MM.1S (cell line): ENCODE results near the gene ZBTB7A.
A peak's percentile ranks its signal among the peaks of the same experiment; 100 is the strongest.
"Not testable (repeated sequence)": the region's sequence is repeated elsewhere in the genome, so short reads cannot be mapped to it uniquely, and the experiment has no call there.

Experiments
- DNase-seq: peaks from one replicate; pipeline ENCODE4 v3.0.0-alpha.2; 2015
- H2AFZ ChIP-seq: fragments of 300-600 bp; sonication (generic); 2 replicates; pipeline ENCODE4 v1.6.0; 2016; ENCODE audit warnings: antibody characterized with exemption, low read length
- H3F3A ChIP-seq: fragments of 300-600 bp; sonication (generic); 2 replicates; pipeline ENCODE4 v1.6.1; 2016; ENCODE audit warnings: mild to moderate bottlenecking, antibody characterized with exemption, low read length, moderate library complexity, mixed read lengths; ENCODE audit not compliant: insufficient read depth
- H3K27ac ChIP-seq: fragments of 300-600 bp; sonication (generic); 2 replicates; pipeline ENCODE4 v1.5.1; 2016; ENCODE audit warnings: mild to moderate bottlenecking, low read length
- H3K27me3 ChIP-seq: fragments of 300-600 bp; sonication (generic); replicated peaks from 2 replicates; pipeline ENCODE4 v1.6.0; 2016; ENCODE audit warnings: low read length; ENCODE audit not compliant: insufficient read depth
- H3K36me3 ChIP-seq: fragments of 300-600 bp; sonication (generic); replicated peaks from 2 replicates; pipeline ENCODE4 v1.6.1; 2016; ENCODE audit warnings: mild to moderate bottlenecking, low read length, mixed read lengths; ENCODE audit not compliant: insufficient read depth
- H3K4me1 ChIP-seq: fragments of 300-600 bp; sonication (generic); 2 replicates; pipeline ENCODE4 v1.6.1; 2016; ENCODE audit warnings: low read length, mixed read lengths
- H3K4me2 ChIP-seq: fragments of 300-600 bp; sonication (generic); 2 replicates; pipeline ENCODE4 v1.6.0; 2016; ENCODE audit warnings: low read depth, low read length
- H3K4me3 ChIP-seq: fragments of 300-600 bp; sonication (generic); 2 replicates; pipeline ENCODE4 v1.5.1; 2016; ENCODE audit warnings: low read length, mixed read lengths
- H3K79me2 ChIP-seq: fragments of 300-600 bp; sonication (generic); 2 replicates; pipeline ENCODE4 v1.6.1; 2016; ENCODE audit warnings: mixed run types, low read length, mixed read lengths
- H3K9ac ChIP-seq: fragments of 300-600 bp; sonication (generic); 2 replicates; pipeline ENCODE4 v1.6.1; 2016; ENCODE audit warnings: low read length, mixed read lengths
- H3K9me2 ChIP-seq: fragments of 300-600 bp; sonication (generic); replicated peaks from 2 replicates; pipeline ENCODE4 v1.6.1; 2016; ENCODE audit warnings: mild to moderate bottlenecking, low read length, mixed read lengths; ENCODE audit not compliant: insufficient read depth
- H3K9me3 ChIP-seq: fragments of 300-600 bp; sonication (generic); replicated peaks from 2 replicates; pipeline ENCODE4 v1.6.1; 2016; ENCODE audit warnings: mild to moderate bottlenecking, low read length, mixed read lengths; ENCODE audit not compliant: insufficient read depth
- H4K20me1 ChIP-seq: fragments of 300-600 bp; sonication (generic); 2 replicates; pipeline ENCODE4 v1.6.1; 2016; ENCODE audit warnings: mild to moderate bottlenecking, low read length, moderate library complexity, mixed read lengths; ENCODE audit not compliant: insufficient read depth
- CTCF ChIP-seq: fragments of 300-600 bp; sonication (generic); IDR thresholded peaks from 2 replicates; pipeline ENCODE4 v1.5.1; 2016; ENCODE audit warnings: antibody characterized with exemption, low read length, mixed read lengths
- EZH2 ChIP-seq: fragments of 300-600 bp; sonication (generic); optimal IDR thresholded peaks from 2 replicates; pipeline ENCODE3; 2017; ENCODE audit warnings: low read depth, mild to moderate bottlenecking, antibody characterized with exemption, low read length, mixed read lengths
- EZH2phosphoT487 ChIP-seq: fragments of 300-600 bp; sonication (generic); IDR thresholded peaks from 2 replicates; pipeline ENCODE4 v1.6.1; 2018; ENCODE audit warnings: antibody characterized with exemption, low read length

Gene ZBTB7A

GRCh38 chr19:4009990-4010807 lies 56.5 kb downstream of the ZBTB7A start:
- Histone ChIP-seq H3K9me2 (no peaks in the 10 kb centered on the region), H4K20me1 (no peaks in the 10 kb centered on the region), H3F3A (peaks cover 4% of the 10 kb centered on the region; the same call in 1 of the 2 replicates), H3K9me3 (no peaks in the 10 kb centered on the region), H3K27me3 (no peaks in the 10 kb centered on the region), H3K79me2 (peaks cover 69% of the 10 kb centered on the region), H3K4me3 (no peak overlapping the region), H3K9ac (no peak overlapping the region), H3K27ac (no peak overlapping the region), H3K4me1 (peaks cover 8% of the 10 kb centered on the region), H3K36me3 (no peaks in the 10 kb centered on the region; the same call in 1 of the 2 replicates), H2AFZ (no peak overlapping the region), H3K4me2 (no peak overlapping the region)
- no peak for TF ChIP-seq CTCF
- no peak for TF ChIP-seq EZH2phosphoT487
- TF ChIP-seq EZH2: no peak
- DNase-seq: no peak

- H3K9ac ChIP-seq: peak overlapping the region; percentile 78
- H3K27ac ChIP-seq: no peak overlapping the region
- H3F3A ChIP-seq: peaks cover 4% of the 10 kb centered on the region; the same call in 1 of the 2 replicates
- H3K9me2 ChIP-seq: no peaks in the 10 kb centered on the region
- H3K27me3 ChIP-seq: no peaks in the 10 kb centered on the region
- no peaks in the 10 kb centered on the region for H4K20me1 ChIP-seq
- peak overlapping the region; percentile 89 for H3K4me2 ChIP-seq
- peaks cover 48% of the 10 kb centered on the region for H3K79me2 ChIP-seq
- peaks cover 8% of the 10 kb centered on the region for H3K4me1 ChIP-seq
- TF ChIP-seq EZH2phosphoT487: no peak
- no peak for TF ChIP-seq EZH2
- TF ChIP-seq CTCF: no peak
- H3K9me3 ChIP-seq: no peaks in the 10 kb centered on the region
- H3K4me3 ChIP-seq: peak overlapping the region; percentile 85
- peak; percentile 29 for DNase-seq
- no peaks in the 10 kb centered on the region; the same call in 1 of the 2 replicates for H3K36me3 ChIP-seq
- peak overlapping the region; percentile 52; the same call in 1 of the 2 replicates for H2AFZ ChIP-seq
These were observed 58.7 kb downstream of the ZBTB7A start for GRCh38 chr19:4007836-4008539.

GRCh38 chr19:4007021-4007835 lies 59.5 kb downstream of the ZBTB7A start, which contains the start of gene PIAS4:
PIAS4 (plus strand) TSS chr19:4007736; CDS start chr19:4007761, 25 bp downstream.
- H3K27ac ChIP-seq: peak within 1 kb of the TSS; percentile 78
- peaks cover 8% of the 10 kb centered on the region for H3K4me1 ChIP-seq
- peak within 1 kb of the TSS; percentile 96 for H3K4me2 ChIP-seq
- peak; percentile 99 for DNase-seq
- H3K4me3 ChIP-seq: peak within 1 kb of the TSS; percentile 92
- peak; percentile 18 for TF ChIP-seq CTCF
- no peak for TF ChIP-seq EZH2
- peaks cover 4% of the 10 kb centered on the region; the same call in 1 of the 2 replicates for H3F3A ChIP-seq
- H4K20me1 ChIP-seq: no peaks in the 10 kb centered on the region
- H2AFZ ChIP-seq: peak within 1 kb of the TSS; percentile 88
- no peaks in the 10 kb centered on the region for H3K9me3 ChIP-seq
- H3K27me3 ChIP-seq: no peaks in the 10 kb centered on the region
- H3K36me3 ChIP-seq: no peaks in the 10 kb centered on the region
- peaks cover 42% of the 10 kb centered on the region for H3K79me2 ChIP-seq
- H3K9ac ChIP-seq: peak within 1 kb of the TSS; percentile 84
- H3K9me2 ChIP-seq: no peaks in the 10 kb centered on the region

GRCh38 chr19:4005436-4005835 lies 61.3 kb downstream of the ZBTB7A start:
- H3K4me3 ChIP-seq: not testable (repeated sequence)

GRCh38 chr19:4000798-4001197 lies 65.9 kb downstream of the ZBTB7A start:
- not testable (repeated sequence) for H3K9me3 ChIP-seq, H4K20me1 ChIP-seq, DNase-seq, H3K4me1 ChIP-seq, H3K4me2 ChIP-seq, H3K36me3 ChIP-seq, H3F3A ChIP-seq, H3K9ac ChIP-seq, H3K27me3 ChIP-seq, H2AFZ ChIP-seq, H3K27ac ChIP-seq, H3K9me2 ChIP-seq, H3K4me3 ChIP-seq, H3K79me2 ChIP-seq

More at GRCh38 chr19:4005436-4005835, 61.3 kb downstream of the ZBTB7A start:
- not testable (repeated sequence) for H3K4me1 ChIP-seq, H3K9me3 ChIP-seq, H3K4me2 ChIP-seq, H3K36me3 ChIP-seq, H3K27ac ChIP-seq, H3K27me3 ChIP-seq, DNase-seq, H3K9ac ChIP-seq, H2AFZ ChIP-seq, H3K9me2 ChIP-seq, H4K20me1 ChIP-seq, H3F3A ChIP-seq
- peaks cover 26% of the 10 kb centered on the region for H3K79me2 ChIP-seq
